ENCODE results near the gene NSMCE1.

NSMCE1 gene

GRCh38 chr16:27226976-27227705 lies 41.4 kb downstream of the NSMCE1 start:
- Mint-ChIP-seq H3K36me3 (ENCODE audit: low read depth) (no peaks in the 10 kb centered on the region), H3K4me3 (no peak overlapping the region), H3K27me3 (ENCODE audit: low read depth, poor library complexity) (peaks cover 13% of the 10 kb centered on the region), H3K9me3 (no peaks in the 10 kb centered on the region), H3K27ac (no peak overlapping the region), H3K4me1 (peaks cover 51% of the 10 kb centered on the region)
- DNase-seq: no peak
- no peak for TF ChIP-seq CTCF (IDR thresholded peaks at IDR 0.05)

- H3K36me3 Mint-ChIP-seq (ENCODE audit: low read depth): no peaks in the 10 kb centered on the region
- H3K27ac Mint-ChIP-seq: no peak overlapping the region
- peaks cover 49% of the 10 kb centered on the region for H3K4me1 Mint-ChIP-seq
- DNase-seq: no peak
- no peaks in the 10 kb centered on the region for H3K9me3 Mint-ChIP-seq
- H3K27me3 Mint-ChIP-seq (ENCODE audit: low read depth, poor library complexity): peaks cover 16% of the 10 kb centered on the region
- no peak for TF ChIP-seq CTCF (IDR thresholded peaks at IDR 0.05)
- no peak overlapping the region for H3K4me3 Mint-ChIP-seq
Observed at GRCh38 chr16:27226476-27226875, 42.1 kb downstream of the NSMCE1 start.

GRCh38 chr16:27225536-27226360 lies 42.8 kb downstream of the NSMCE1 start:
- TF ChIP-seq CTCF (IDR thresholded peaks at IDR 0.05): no peak
- Mint-ChIP-seq H3K27ac (peak overlapping the region; percentile 47), H3K36me3 (ENCODE audit: low read depth) (no peaks in the 10 kb centered on the region), H3K27me3 (ENCODE audit: low read depth, poor library complexity) (peaks cover 16% of the 10 kb centered on the region), H3K4me3 (no peak overlapping the region), H3K4me1 (peaks cover 44% of the 10 kb centered on the region), H3K9me3 (no peaks in the 10 kb centered on the region)
- DNase-seq: no peak

DNA sequence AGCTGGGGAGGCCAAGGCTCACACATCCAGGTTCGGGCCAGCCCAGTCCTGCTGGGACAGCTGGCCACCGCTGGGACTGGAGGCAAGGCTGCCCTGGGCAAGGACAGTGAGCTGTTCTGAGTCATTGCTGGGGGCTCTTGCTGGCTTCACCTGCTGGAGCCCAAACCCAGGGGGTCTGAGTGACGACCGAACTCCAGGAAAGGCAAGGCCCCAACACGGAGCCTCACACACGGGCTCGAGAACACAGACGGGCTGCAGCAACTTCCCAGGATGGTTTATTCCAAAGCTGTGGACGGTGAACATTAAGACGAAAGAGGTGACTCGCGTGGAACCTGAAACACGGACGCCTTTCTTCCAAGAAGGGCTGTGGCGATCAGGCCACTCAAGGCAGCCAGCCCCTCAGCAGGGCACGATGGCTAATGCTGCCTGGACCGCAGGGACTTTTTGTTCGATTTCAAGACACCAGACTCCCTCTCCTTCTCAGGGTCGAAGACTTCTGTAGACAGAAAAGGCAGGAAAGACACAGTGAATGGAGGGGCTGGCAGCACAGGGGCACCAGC lies 43.8 kb downstream of the NSMCE1 start:
- Mint-ChIP-seq H3K4me3 (no peak overlapping the region), H3K27me3 (ENCODE audit: low read depth, poor library complexity) (peaks cover 16% of the 10 kb centered on the region), H3K36me3 (ENCODE audit: low read depth) (no peaks in the 10 kb centered on the region), H3K27ac (no peak overlapping the region), H3K9me3 (no peaks in the 10 kb centered on the region), H3K4me1 (peaks cover 39% of the 10 kb centered on the region)
- TF ChIP-seq CTCF (IDR thresholded peaks at IDR 0.05): no peak
- no peak for DNase-seq

DNA sequence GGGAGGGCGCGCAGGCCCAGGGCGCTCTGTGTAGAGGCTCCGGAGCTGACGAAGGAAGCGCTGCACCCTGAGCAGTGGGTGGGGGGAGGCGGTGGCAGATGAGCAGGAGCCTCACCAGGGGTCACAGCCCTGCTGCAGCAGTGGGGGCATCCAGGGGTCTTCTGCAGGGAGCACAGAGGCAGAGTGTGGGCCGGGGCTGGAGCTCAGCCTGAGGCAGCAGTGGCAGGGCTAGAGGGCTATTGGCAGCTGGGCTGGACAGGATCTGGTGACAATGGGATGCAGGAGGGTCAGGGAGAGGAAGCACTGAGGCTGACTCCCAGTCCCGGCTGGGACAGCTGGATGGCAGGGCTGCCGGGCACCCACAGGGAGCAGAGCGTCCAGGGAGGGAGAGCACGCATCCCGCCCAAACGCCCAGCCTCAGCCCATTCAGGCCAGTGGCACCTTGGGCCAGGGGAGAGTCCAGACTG lies 44.3 kb downstream of the NSMCE1 start:
- H3K4me1 Mint-ChIP-seq: peaks cover 35% of the 10 kb centered on the region
- no peaks in the 10 kb centered on the region for H3K9me3 Mint-ChIP-seq
- H3K27ac Mint-ChIP-seq: no peak overlapping the region
- peaks cover 16% of the 10 kb centered on the region for H3K27me3 Mint-ChIP-seq (ENCODE audit: low read depth, poor library complexity)
- H3K36me3 Mint-ChIP-seq (ENCODE audit: low read depth): no peaks in the 10 kb centered on the region
- DNase-seq: no peak
- H3K4me3 Mint-ChIP-seq: no peak overlapping the region
- TF ChIP-seq CTCF (IDR thresholded peaks at IDR 0.05): no peak

Data from nephron progenitor cell (in vitro differentiated cells).